ENCODE results near the gene HRH3. TPM values are rescaled to one million over a fixed set of nuclear protein-coding genes. Genes with fewer than 3 reads are reported as not detected.

HRH3 gene
- polyA plus RNA-seq, 3 donors = not detected

- Mint-ChIP-seq H3K4me3 (no peak overlapping the region), H3K27ac (peak overlapping the region in 2 of 7 donors; percentile 54 to 61), H3K9me3 (no peaks in the 10 kb centered on the region), H3K4me1 (no peaks in the 10 kb centered on the region), H3K36me3 (peaks cover 62 to 91% of the 10 kb centered on the region in 2 donors), H3K27me3 (ENCODE audit: low read depth in 3 of 3) (peaks cover 0 to 5% (median 0%) of the 10 kb centered on the region in 3 donors)
- peaks cover 62 to 89% of the 10 kb centered on the region in 2 donors for H3K36me3 ChIP-seq (replicated peaks in 1 of 2; ENCODE audit: control insufficient read depth in 1 of 2, insufficient read depth in 2 of 2, low read length in 2 of 2)
- peaks cover under 1% of the 10 kb centered on the region for H3K79me2 ChIP-seq (ENCODE audit: insufficient read depth, low read length)
- TF ChIP-seq CTCF (IDR thresholded peaks at IDR 0.05) = no peak
- intact Hi-C loops (cut with micrococcal nuclease) = no loop called here
- no peaks in the 10 kb centered on the region for H3K4me1 ChIP-seq (ENCODE audit: control insufficient read depth in 1 of 2, insufficient read depth in 2 of 2, low read length in 2 of 2)
- peaks cover 2% of the 10 kb centered on the region for H4K20me1 ChIP-seq (ENCODE audit: insufficient read depth, low read length)
- H3K4me3 ChIP-seq (replicated peaks in 1 of 3; ENCODE audit: low read depth in 2 of 3, low read length in 3 of 3) = no peak overlapping the region
- no peak for DNase-seq
- H2AFZ ChIP-seq (ENCODE audit: insufficient read depth, low read depth, low read length, poor library complexity, severe bottlenecking) = no peak overlapping the region
- no peaks in the 10 kb centered on the region for H3K27me3 ChIP-seq (ENCODE audit: control insufficient read depth in 2 of 2, insufficient read depth in 2 of 2, low read length in 2 of 2)
- H3K27ac ChIP-seq (ENCODE audit: low read depth in 1 of 2, low read length in 2 of 2) = no peak overlapping the region
- no peak overlapping the region for H3K4me2 ChIP-seq (replicated peaks; ENCODE audit: extremely low read depth, low read length, poor library complexity, severe bottlenecking)
- WGBS (ENCODE audit: insufficient coverage) = over 99% methylated on average over 13 of the region's 17 CpGs
- H3K9me3 ChIP-seq (replicated peaks in 1 of 2; ENCODE audit: control insufficient read depth in 1 of 2, insufficient read depth in 1 of 2, low read length in 2 of 2) = no peaks in the 10 kb centered on the region
- no peak overlapping the region for H3K9ac ChIP-seq (ENCODE audit: insufficient read depth, low read length, poor library complexity, severe bottlenecking)
Observed at GRCh38 chr20:62198496-62198895, 21.6 kb downstream of the HRH3 start.

- intact Hi-C loops (cut with micrococcal nuclease) = no loop called here
- peaks cover 5% of the 10 kb centered on the region for H4K20me1 ChIP-seq (ENCODE audit: insufficient read depth, low read length)
- H3K27ac Mint-ChIP-seq = no peak overlapping the region
- no peak overlapping the region for H3K4me2 ChIP-seq (replicated peaks; ENCODE audit: extremely low read depth, low read length, poor library complexity, severe bottlenecking)
- DNase-seq = no peak
- no peaks in the 10 kb centered on the region for H3K27me3 ChIP-seq (ENCODE audit: control insufficient read depth in 2 of 2, insufficient read depth in 2 of 2, low read length in 2 of 2)
- H2AFZ ChIP-seq (ENCODE audit: insufficient read depth, low read depth, low read length, poor library complexity, severe bottlenecking) = no peak overlapping the region
- no peaks in the 10 kb centered on the region for H3K4me1 ChIP-seq (ENCODE audit: control insufficient read depth in 1 of 2, insufficient read depth in 2 of 2, low read length in 2 of 2)
- no peak overlapping the region for H3K4me3 Mint-ChIP-seq
- peaks cover 4% of the 10 kb centered on the region for H3K79me2 ChIP-seq (ENCODE audit: insufficient read depth, low read length)
- no peak overlapping the region for H3K9ac ChIP-seq (ENCODE audit: insufficient read depth, low read length, poor library complexity, severe bottlenecking)
- no peaks in the 10 kb centered on the region for H3K9me3 ChIP-seq (replicated peaks in 1 of 2; ENCODE audit: control insufficient read depth in 1 of 2, insufficient read depth in 1 of 2, low read length in 2 of 2)
- H3K36me3 Mint-ChIP-seq = peaks cover 63 to 91% of the 10 kb centered on the region in 2 donors
- H3K4me1 Mint-ChIP-seq = no peaks in the 10 kb centered on the region
- peaks cover 0 to 5% (median 0%) of the 10 kb centered on the region in 3 donors for H3K27me3 Mint-ChIP-seq (ENCODE audit: low read depth in 3 of 3)
- no peak for TF ChIP-seq CTCF (IDR thresholded peaks at IDR 0.05)
- peaks cover 63 to 89% of the 10 kb centered on the region in 2 donors for H3K36me3 ChIP-seq (replicated peaks in 1 of 2; ENCODE audit: control insufficient read depth in 1 of 2, insufficient read depth in 2 of 2, low read length in 2 of 2)
- H3K27ac ChIP-seq (ENCODE audit: low read depth in 1 of 2, low read length in 2 of 2) = no peak overlapping the region
- H3K9me3 Mint-ChIP-seq = no peaks in the 10 kb centered on the region
- no peak overlapping the region for H3K4me3 ChIP-seq (replicated peaks in 1 of 3; ENCODE audit: low read depth in 2 of 3, low read length in 3 of 3)
- WGBS (ENCODE audit: insufficient coverage) = 97% methylated on average over 17 of the region's 18 CpGs
Observed at GRCh38 chr20:62197801-62198200, 22.3 kb downstream of the HRH3 start.

Data from CD14-positive monocyte (primary cell).